ENCODE data around the gene DHX38.

DHX38 gene

DNA sequence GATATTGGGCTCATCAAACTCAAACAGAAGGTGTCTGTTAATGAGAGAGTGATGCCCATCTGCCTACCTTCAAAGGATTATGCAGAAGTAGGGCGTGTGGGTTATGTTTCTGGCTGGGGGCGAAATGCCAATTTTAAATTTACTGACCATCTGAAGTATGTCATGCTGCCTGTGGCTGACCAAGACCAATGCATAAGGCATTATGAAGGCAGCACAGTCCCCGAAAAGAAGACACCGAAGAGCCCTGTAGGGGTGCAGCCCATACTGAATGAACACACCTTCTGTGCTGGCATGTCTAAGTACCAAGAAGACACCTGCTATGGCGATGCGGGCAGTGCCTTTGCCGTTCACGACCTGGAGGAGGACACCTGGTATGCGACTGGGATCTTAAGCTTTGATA is 33.2 kb upstream of the DHX38 start:
- H3K36me3 ChIP-seq (ENCODE audit: low read depth), result no peaks in the 10 kb centered on the region
- no peaks in the 10 kb centered on the region for H3K4me1 ChIP-seq (ENCODE audit: insufficient read depth, poor library complexity, severe bottlenecking)
- ATAC-seq (ENCODE audit: low read depth) (no peak), DNase-seq (ENCODE audit: low spot score) (no peak)
- H3K27me3 ChIP-seq (ENCODE audit: insufficient read depth, poor library complexity, severe bottlenecking), result no peaks in the 10 kb centered on the region
- H3K4me3 ChIP-seq (ENCODE audit: severe bottlenecking), result no peak overlapping the region
- no peak overlapping the region for H3K27ac ChIP-seq (ENCODE audit: poor library complexity, severe bottlenecking)
- TF ChIP-seq, protein P1, sequence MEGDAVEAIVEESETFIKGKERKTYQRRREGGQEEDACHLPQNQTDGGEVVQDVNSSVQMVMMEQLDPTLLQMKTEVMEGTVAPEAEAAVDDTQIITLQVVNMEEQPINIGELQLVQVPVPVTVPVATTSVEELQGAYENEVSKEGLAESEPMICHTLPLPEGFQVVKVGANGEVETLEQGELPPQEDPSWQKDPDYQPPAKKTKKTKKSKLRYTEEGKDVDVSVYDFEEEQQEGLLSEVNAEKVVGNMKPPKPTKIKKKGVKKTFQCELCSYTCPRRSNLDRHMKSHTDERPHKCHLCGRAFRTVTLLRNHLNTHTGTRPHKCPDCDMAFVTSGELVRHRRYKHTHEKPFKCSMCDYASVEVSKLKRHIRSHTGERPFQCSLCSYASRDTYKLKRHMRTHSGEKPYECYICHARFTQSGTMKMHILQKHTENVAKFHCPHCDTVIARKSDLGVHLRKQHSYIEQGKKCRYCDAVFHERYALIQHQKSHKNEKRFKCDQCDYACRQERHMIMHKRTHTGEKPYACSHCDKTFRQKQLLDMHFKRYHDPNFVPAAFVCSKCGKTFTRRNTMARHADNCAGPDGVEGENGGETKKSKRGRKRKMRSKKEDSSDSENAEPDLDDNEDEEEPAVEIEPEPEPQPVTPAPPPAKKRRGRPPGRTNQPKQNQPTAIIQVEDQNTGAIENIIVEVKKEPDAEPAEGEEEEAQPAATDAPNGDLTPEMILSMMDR (IDR thresholded peaks at IDR 0.05; ENCODE audit: poor library complexity, severe bottlenecking), result no peak
- no peaks in the 10 kb centered on the region for H3K9me3 ChIP-seq (ENCODE audit: severe bottlenecking)

DNA sequence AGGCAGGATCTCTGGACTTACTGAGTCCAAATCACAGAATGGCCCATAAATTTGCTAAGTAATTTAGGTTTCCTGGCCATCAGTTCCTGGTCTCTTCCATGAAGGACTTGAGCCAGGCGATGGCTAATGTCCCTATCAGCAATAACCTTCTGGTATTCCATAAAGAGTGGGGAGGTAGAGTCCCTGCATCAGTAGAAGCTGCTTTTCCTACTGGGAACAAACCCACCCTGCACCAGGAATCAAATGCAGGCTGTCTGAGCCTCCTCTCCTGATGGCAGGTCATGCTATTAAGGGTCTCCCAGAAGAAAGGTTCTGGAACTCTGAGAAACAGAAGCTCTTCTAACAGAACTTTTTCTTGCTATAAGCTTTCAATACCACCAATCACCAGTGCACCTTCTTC is 32.1 kb upstream of the DHX38 start:
- Histone ChIP-seq H3K36me3 (ENCODE audit: low read depth) (no peaks in the 10 kb centered on the region), H3K4me1 (ENCODE audit: insufficient read depth, poor library complexity, severe bottlenecking) (no peaks in the 10 kb centered on the region), H3K4me3 (ENCODE audit: severe bottlenecking) (no peak overlapping the region), H3K9me3 (ENCODE audit: severe bottlenecking) (no peaks in the 10 kb centered on the region), H3K27ac (ENCODE audit: poor library complexity, severe bottlenecking) (no peak overlapping the region), H3K27me3 (ENCODE audit: insufficient read depth, poor library complexity, severe bottlenecking) (no peaks in the 10 kb centered on the region)
- TF ChIP-seq, protein P1 (IDR thresholded peaks at IDR 0.05; ENCODE audit: poor library complexity, severe bottlenecking), result no peak
- DNase-seq (ENCODE audit: low spot score) (no peak), ATAC-seq (ENCODE audit: low read depth) (no peak)

DNA sequence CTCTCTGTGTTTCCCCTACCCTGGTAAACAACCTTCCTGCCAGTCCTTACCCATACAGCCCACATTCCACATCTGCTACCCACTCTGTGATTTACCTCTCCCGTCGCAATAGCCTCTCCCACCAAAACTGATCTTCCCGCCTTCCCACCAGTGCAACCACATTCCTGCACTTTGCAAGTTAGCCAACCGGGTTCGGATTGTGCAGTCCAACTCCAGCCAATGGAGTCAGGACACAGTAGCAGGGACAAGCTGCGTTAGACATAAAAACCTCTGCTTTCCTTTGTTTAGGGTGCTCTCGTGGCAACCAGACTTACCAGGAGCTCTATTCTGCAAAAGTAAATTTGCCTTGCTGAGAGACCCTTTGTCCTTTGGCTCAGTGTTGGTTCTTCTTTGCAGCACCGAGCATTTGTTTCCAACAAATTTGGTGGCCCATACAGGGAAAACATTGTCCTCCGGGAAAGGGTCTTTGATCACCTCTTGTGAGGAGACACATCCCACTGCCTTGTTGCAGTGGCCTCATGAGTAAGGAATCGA is 29.2 kb upstream of the DHX38 start:
- Histone ChIP-seq H3K4me1 (ENCODE audit: insufficient read depth, poor library complexity, severe bottlenecking) (no peaks in the 10 kb centered on the region), H3K9me3 (ENCODE audit: severe bottlenecking) (no peaks in the 10 kb centered on the region), H3K27ac (ENCODE audit: poor library complexity, severe bottlenecking) (no peak overlapping the region), H3K4me3 (ENCODE audit: severe bottlenecking) (no peak overlapping the region), H3K36me3 (ENCODE audit: low read depth) (no peaks in the 10 kb centered on the region), H3K27me3 (ENCODE audit: insufficient read depth, poor library complexity, severe bottlenecking) (no peaks in the 10 kb centered on the region)
- no peak for ATAC-seq (ENCODE audit: low read depth)
- DNase-seq (ENCODE audit: low spot score), result no peak
- TF ChIP-seq, protein P1 (IDR thresholded peaks at IDR 0.05; ENCODE audit: poor library complexity, severe bottlenecking), result no peak

- Histone ChIP-seq H3K4me1 (ENCODE audit: insufficient read depth, poor library complexity, severe bottlenecking) (no peaks in the 10 kb centered on the region), H3K27ac (ENCODE audit: poor library complexity, severe bottlenecking) (no peak overlapping the region), H3K4me3 (ENCODE audit: severe bottlenecking) (no peak overlapping the region), H3K27me3 (ENCODE audit: insufficient read depth, poor library complexity, severe bottlenecking) (no peaks in the 10 kb centered on the region), H3K36me3 (ENCODE audit: low read depth) (no peaks in the 10 kb centered on the region), H3K9me3 (ENCODE audit: severe bottlenecking) (no peaks in the 10 kb centered on the region)
- peak; percentile 63 for ATAC-seq (ENCODE audit: low read depth)
- TF ChIP-seq, protein P1 (IDR thresholded peaks at IDR 0.05; ENCODE audit: poor library complexity, severe bottlenecking), result peak; percentile 79
- DNase-seq (ENCODE audit: low spot score), result no peak
Observed at GRCh38 chr16:72066747-72067146, 26.9 kb upstream of the DHX38 start.

DNA sequence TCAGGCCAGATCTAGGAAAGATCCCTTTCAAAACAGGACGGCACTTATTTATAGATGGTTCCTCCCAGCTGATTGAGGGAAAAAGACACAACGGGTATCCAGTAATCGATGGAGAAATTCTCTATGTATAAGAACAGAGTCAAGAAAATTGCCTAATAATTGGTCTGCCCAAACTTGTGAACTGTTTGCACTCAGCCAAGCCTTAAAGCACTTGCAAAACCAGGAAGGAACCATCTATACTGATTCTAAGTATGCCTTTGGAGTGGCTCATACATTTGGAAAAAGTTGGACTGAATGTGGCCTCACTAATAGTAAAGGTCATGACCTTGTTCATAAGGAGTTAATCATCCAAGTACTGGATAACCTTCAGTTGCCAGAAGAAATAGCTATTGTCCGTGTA is 24.7 kb upstream of the DHX38 start:
- H3K4me1 ChIP-seq (ENCODE audit: insufficient read depth, poor library complexity, severe bottlenecking), result no peaks in the 10 kb centered on the region
- H3K9me3 ChIP-seq (ENCODE audit: severe bottlenecking), result no peaks in the 10 kb centered on the region
- no peak overlapping the region for H3K27ac ChIP-seq (ENCODE audit: poor library complexity, severe bottlenecking)
- TF ChIP-seq, protein P1 (IDR thresholded peaks at IDR 0.05; ENCODE audit: poor library complexity, severe bottlenecking), result no peak
- no peaks in the 10 kb centered on the region for H3K27me3 ChIP-seq (ENCODE audit: insufficient read depth, poor library complexity, severe bottlenecking)
- H3K36me3 ChIP-seq (ENCODE audit: low read depth), result no peaks in the 10 kb centered on the region
- no peak overlapping the region for H3K4me3 ChIP-seq (ENCODE audit: severe bottlenecking)
- ATAC-seq (ENCODE audit: low read depth), result no peak
- DNase-seq (ENCODE audit: low spot score), result no peak

Data from RWPE2 (cell line).